Hematopoietic multipotent progenitor cell treated with erythropoietin and hydrocortisone succinate and interleukin-3 and kit ligand, for 6 days (in vitro differentiated cells): Measurements from ENCODE around the gene PRLR.
"Not testable (repeated sequence)": the region's sequence is repeated elsewhere in the genome, so short reads cannot be mapped to it uniquely, and the experiment has no call there.

ENCODE experiments used
- DNase-seq: peaks from one replicate; pipeline ENCODE4 v3.0.0-alpha.2; 2015

Gene PRLR

GRCh38 chr5:35120715-35121114, 109.6 kb downstream of the PRLR start:
- DNase-seq: no peak

- no peak for DNase-seq
Observed at GRCh38 chr5:35117967-35118366, 112.3 kb downstream of the PRLR start.

- DNase-seq: no peak
Observed at GRCh38 chr5:35115920-35116319, 114.4 kb downstream of the PRLR start.

- no peak for DNase-seq
Observed at GRCh38 chr5:35114698-35115097, 115.6 kb downstream of the PRLR start.

GRCh38 chr5:35112300-35112699, 118.0 kb downstream of the PRLR start:
- DNase-seq: no peak

GRCh38 chr5:35104550-35104949, 125.7 kb downstream of the PRLR start:
- not testable (repeated sequence) for DNase-seq

GRCh38 chr5:35103637-35104299, 126.5 kb downstream of the PRLR start:
- no peak for DNase-seq

GRCh38 chr5:35101720-35102119, 128.6 kb downstream of the PRLR start:
- not testable (repeated sequence) for DNase-seq

- no peak for DNase-seq
Observed at GRCh38 chr5:35101016-35101415, 129.3 kb downstream of the PRLR start.

GRCh38 chr5:35098214-35098613, 132.1 kb downstream of the PRLR start:
- DNase-seq: no peak

- DNase-seq: no peak
Observed at GRCh38 chr5:35096932-35097331, 133.4 kb downstream of the PRLR start.

GRCh38 chr5:35096216-35096615, 134.1 kb downstream of the PRLR start:
- no peak for DNase-seq

- no peak for DNase-seq
Observed at GRCh38 chr5:35095366-35095765, 134.9 kb downstream of the PRLR start.

- no peak for DNase-seq
Observed at GRCh38 chr5:35094948-35095347, 135.3 kb downstream of the PRLR start.

GRCh38 chr5:35092703-35093102, 137.6 kb downstream of the PRLR start:
- no peak for DNase-seq

GRCh38 chr5:35091704-35092103, 138.6 kb downstream of the PRLR start:
- DNase-seq: no peak

- DNase-seq: peak; percentile 62
Observed at GRCh38 chr5:35089334-35090314, 140.7 kb downstream of the PRLR start.

- DNase-seq: no peak
Observed at GRCh38 chr5:35087991-35088390, 142.3 kb downstream of the PRLR start.

GRCh38 chr5:35083150-35083549, 147.1 kb downstream of the PRLR start:
- no peak for DNase-seq

GRCh38 chr5:35082530-35082929, 147.8 kb downstream of the PRLR start:
- DNase-seq: no peak

GRCh38 chr5:35081134-35081533, 149.2 kb downstream of the PRLR start:
- DNase-seq: no peak

- no peak for DNase-seq
Observed at GRCh38 chr5:35073160-35073559, 157.1 kb downstream of the PRLR start.

- DNase-seq: no peak
Observed at GRCh38 chr5:35069188-35069587, 161.1 kb downstream of the PRLR start.

- DNase-seq: no peak
Observed at GRCh38 chr5:35067985-35068384, 162.3 kb downstream of the PRLR start.
